ENCODE results near the gene TMEM117.

TMEM117 gene

GRCh38 chr12:44253338-44253856 lies 417.5 kb downstream of the TMEM117 start:
- H3K4me3 ChIP-seq (ENCODE audit: low read depth, low read length), result no peak overlapping the region
- no peak for TF ChIP-seq CTCF (IDR thresholded peaks at IDR 0.05; ENCODE audit: low read depth, low read length, missing control alignments)
- no peak for DNase-seq (ENCODE audit: low read depth)

GRCh38 chr12:44258246-44258645 lies 422.4 kb downstream of the TMEM117 start:
- DNase-seq (ENCODE audit: low read depth), result no peak
- TF ChIP-seq CTCF (IDR thresholded peaks at IDR 0.05; ENCODE audit: low read depth, low read length, missing control alignments), result no peak
- no peak overlapping the region for H3K4me3 ChIP-seq (ENCODE audit: low read depth, low read length)

- no peak for DNase-seq (ENCODE audit: low read depth)
- H3K4me3 ChIP-seq (ENCODE audit: low read depth, low read length), result no peak overlapping the region
- no peak for TF ChIP-seq CTCF (IDR thresholded peaks at IDR 0.05; ENCODE audit: low read depth, low read length, missing control alignments)
Observed at GRCh38 chr12:44259890-44260289, 424.0 kb downstream of the TMEM117 start.

GRCh38 chr12:44260581-44260980 lies 424.7 kb downstream of the TMEM117 start:
- DNase-seq (ENCODE audit: low read depth), result no peak
- no peak for TF ChIP-seq CTCF (IDR thresholded peaks at IDR 0.05; ENCODE audit: low read depth, low read length, missing control alignments)
- no peak overlapping the region for H3K4me3 ChIP-seq (ENCODE audit: low read depth, low read length)

- no peak for DNase-seq (ENCODE audit: low read depth)
- no peak overlapping the region for H3K4me3 ChIP-seq (ENCODE audit: low read depth, low read length)
- TF ChIP-seq CTCF (IDR thresholded peaks at IDR 0.05; ENCODE audit: low read depth, low read length, missing control alignments), result no peak
Observed at GRCh38 chr12:44285321-44285960, 449.6 kb downstream of the TMEM117 start.

- TF ChIP-seq CTCF (IDR thresholded peaks at IDR 0.05; ENCODE audit: low read depth, low read length, missing control alignments), result no peak
- H3K4me3 ChIP-seq (ENCODE audit: low read depth, low read length), result no peak overlapping the region
- no peak for DNase-seq (ENCODE audit: low read depth)
Observed at GRCh38 chr12:44286336-44286735, 450.5 kb downstream of the TMEM117 start.

Data from GM12864 (cell line).